Fibroblast of skin of right biceps (primary cell): ENCODE measurements around the gene FBXL7.
A peak's percentile ranks its signal among the peaks of the same experiment; 100 is the strongest.
"Not testable (repeated sequence)": the region's sequence is repeated elsewhere in the genome, so short reads cannot be mapped to it uniquely, and the experiment has no call there.

Experiments
- DNase-seq: peaks from one replicate; pipeline ENCODE4 v3.0.0-alpha.2; 2013

The FBXL7 gene

GRCh38 chr5:15834596-15835245 lies 334.7 kb downstream of the FBXL7 start:
- peak; percentile 85 for DNase-seq

DNA sequence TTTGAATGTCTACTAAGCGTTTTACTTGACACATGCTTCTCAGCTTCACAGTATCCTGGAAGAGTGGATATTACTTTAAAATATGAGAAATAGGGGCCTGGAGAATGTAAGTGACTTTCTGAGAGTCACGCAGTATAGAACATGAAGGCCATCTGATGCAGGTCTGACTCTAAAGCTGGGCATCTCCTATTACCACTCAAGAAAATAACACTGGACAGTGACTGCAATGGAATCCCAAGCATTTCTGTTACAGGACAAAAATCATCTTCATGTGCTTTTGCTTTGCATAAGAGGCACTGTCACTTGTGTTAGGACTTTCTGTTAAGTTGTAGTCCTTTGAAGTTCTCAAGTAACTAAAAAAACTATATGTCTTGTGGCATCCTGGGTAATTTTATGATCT lies 335.5 kb downstream of the FBXL7 start:
- DNase-seq: no peak

DNA sequence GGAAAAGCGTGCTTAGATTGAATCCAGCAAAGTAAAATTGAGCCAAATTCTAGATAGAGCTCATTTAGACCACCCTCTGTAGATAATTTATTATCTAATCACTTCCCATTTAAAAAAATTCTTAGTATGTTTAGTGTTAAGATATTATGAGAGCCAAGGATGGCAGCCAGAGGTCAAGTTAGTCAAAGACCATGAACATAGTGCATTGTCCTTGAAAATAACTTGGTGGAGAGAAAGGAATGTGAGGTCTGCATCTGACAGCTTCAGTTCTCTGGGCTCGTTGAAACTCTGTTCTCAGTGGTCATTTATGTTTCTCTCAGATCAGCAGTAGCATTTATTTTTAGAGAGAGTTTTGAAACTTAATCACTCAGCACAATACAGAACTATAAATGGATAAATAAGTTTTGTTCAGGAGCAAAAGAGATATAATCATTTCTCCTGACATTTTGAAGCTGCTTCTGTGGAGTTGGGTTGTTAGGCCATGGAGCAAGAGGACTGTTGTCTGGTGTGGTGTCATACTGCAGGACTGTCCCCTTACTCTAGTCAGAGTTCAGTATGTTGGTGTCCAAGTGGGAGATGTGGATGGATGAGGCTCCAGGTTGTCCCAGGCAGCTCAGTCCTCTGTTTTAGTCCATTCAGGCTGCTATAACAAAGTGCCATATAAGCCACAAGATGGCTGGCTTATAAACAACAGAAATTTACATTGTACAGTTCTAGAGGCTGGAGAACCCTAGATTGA lies 337.7 kb downstream of the FBXL7 start:
- no peak for DNase-seq

DNA sequence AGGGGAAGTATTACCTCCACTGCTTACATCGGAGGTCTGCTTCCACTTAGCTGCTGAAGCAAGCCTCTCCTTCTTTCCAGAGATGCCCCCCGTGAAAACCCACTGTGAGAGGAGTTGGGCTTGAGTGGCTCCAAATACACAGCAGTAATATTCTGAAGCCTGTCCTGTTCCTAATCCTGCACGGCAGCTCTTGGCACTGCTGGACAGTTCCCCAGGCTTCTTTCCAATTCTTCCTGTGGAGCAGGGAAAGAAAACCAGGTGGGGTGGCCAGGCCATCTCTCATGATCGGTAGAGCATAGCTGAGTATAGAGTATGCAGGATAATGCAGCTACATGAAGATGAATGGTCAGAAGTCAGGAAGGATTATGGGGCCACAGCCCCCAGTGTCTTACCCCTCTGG lies 344.3 kb downstream of the FBXL7 start:
- no peak for DNase-seq

DNA sequence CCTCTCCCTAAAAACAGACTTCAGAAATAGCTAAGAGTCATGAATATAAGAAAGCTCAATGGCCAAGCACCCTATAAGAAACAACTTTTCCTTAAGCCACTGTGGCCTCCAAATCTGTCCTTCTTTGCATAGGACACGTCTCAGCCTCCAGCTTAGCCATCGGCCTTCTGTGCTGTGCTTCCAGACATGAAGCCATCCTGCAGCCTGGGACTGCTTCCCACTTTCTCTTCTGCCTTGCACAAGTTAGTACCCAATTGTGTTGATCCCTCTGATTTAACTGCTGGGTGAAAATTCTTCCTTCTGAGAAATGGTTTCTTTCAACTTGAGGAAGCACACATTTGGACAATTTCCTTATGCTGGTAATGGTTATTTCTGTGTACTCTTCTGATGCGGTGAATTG lies 344.9 kb downstream of the FBXL7 start:
- DNase-seq: no peak

DNA sequence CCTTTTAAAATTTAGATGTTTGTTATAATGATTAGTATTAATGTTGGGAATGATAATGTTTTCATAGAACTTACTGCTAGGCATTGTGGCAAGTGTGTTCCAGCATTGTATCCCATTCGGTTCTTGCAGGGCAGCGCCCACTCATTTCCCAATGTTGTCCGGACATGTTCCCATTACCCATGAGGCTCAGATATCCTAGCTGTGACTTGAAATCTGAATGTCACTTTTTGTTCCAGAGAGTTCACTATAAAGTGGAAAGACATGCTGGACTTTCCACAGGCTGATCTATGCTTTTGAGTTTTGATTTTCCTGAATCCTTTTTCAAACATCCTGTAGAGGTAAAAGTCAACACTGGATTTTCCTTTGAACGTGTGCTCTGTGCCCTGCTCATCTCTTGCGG lies 350.6 kb downstream of the FBXL7 start:
- no peak for DNase-seq

GRCh38 chr5:15850939-15851341 lies 351.0 kb downstream of the FBXL7 start:
- no peak for DNase-seq

DNA sequence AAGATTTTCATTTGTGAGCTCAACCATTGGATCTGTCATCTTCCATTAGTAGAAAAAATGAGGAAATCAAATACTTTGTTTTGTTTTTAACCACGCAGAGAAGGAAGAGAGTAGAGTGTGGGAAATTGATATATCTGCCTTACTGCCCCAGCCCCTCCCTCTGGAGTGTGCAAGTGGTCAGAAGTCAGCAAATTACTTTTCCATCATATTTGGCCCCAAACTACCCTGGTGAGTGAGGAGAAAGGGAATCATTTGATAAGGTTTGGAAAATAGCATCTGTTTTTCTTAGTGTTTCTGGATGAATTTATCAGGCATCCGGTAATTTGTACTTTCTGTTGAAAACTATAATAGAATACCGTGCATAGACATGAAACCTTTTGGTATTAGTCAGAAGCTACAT lies 352.2 kb downstream of the FBXL7 start:
- no peak for DNase-seq

- no peak for DNase-seq
These were observed 353.0 kb downstream of the FBXL7 start for GRCh38 chr5:15852949-15853348.

DNA sequence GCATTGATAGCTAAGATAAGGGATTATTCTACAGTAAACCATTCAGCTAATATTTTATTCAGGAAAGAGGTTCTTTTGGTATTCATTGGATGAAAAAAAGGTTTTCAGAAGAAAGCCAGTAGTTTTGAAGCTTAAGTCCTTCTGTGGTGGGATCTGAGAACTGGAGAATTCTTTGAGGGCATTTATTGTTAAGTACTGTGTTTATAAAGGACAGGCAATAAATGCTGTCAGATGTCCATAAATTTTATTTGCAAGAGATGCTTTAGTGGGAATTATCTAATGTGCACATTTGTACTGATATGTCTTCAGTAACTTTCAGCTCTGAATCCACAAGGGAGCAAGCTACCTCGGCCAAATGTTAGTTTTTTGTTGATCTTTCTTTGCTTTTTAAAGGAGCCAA lies 358.3 kb downstream of the FBXL7 start:
- no peak for DNase-seq

DNA sequence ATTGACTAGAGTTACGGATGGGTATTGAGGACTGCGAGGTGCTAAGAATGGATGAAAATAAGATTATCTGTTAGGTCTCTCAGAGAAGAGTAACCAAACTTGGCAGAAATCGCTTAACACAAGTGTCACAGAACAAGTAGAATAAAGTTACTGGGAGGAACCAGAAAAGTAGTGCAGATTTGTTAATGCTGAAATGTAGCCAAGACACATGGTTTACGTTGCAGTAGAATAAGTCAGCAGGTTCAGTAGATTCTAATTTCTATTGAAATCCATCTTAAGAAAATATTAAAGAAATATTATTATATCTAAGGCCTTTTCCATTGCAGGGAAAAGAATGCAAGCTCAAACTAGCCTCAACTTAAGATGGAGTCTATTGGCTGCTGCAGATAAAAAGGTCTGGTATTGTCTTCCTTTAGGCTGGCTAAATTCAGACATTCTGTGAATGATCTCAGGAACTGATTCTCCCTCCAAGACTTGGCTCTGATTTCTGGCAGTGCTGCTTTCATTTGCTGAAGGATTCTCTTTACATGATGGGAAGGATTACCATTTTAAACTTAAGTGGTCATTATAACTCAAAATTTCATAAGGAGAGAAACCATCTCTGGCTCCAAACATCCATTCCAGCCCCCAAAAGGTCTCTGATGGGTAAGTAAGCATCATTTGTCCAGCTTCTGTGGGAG lies 364.7 kb downstream of the FBXL7 start:
- DNase-seq: no peak

- DNase-seq: not testable (repeated sequence)
These were observed 372.3 kb downstream of the FBXL7 start for GRCh38 chr5:15872259-15872658.

GRCh38 chr5:15877914-15878313 lies 377.9 kb downstream of the FBXL7 start:
- no peak for DNase-seq

GRCh38 chr5:15880201-15880600 lies 380.2 kb downstream of the FBXL7 start:
- no peak for DNase-seq

- peak; percentile 34 for DNase-seq
These were observed 385.2 kb downstream of the FBXL7 start for GRCh38 chr5:15885156-15885555.

DNA sequence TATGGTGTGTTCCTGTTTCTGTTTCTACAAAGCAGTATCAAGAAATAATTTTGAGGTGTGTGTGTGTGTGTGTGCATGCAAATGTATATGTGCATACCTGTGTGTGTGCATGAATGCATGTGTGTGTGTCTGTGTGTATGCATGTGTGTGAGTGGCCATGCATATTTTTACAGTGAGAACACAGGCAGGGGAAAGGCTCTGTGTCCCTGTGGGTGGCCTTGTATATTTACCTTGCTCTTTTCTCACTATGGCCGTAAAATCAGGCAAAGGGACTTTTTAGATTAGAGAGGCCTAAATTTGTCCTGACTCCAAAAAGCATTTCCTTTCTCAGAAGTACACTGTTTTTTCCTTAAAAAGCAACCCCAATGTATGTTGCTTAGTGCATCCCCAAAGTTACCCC lies 386.2 kb downstream of the FBXL7 start:
- no peak for DNase-seq

- no peak for DNase-seq
These were observed 387.1 kb downstream of the FBXL7 start for GRCh38 chr5:15887093-15887492.

DNA sequence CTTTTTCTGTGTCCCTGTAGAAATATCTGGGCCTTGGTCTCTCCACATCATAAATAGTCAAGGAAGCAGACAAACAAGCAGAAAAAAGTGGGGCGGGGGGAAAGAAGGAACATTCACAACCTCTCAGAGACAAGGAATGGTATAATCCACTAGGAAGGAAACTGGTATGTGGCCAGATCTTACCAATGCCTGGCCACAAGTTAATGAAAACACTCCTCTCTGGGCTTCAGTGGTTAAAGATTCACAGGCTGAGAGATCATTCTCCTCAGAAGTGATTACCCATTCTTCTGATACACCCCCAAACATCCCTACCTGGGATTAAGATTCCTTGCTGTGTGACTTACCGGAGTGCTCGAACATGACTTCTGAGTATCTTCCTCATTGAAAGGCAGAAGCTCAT lies 389.0 kb downstream of the FBXL7 start:
- DNase-seq: no peak

- no peak for DNase-seq
These were observed 393.9 kb downstream of the FBXL7 start for GRCh38 chr5:15893866-15894265.

- no peak for DNase-seq
These were observed 397.7 kb downstream of the FBXL7 start for GRCh38 chr5:15897656-15898055.

- DNase-seq: no peak
These were observed 398.7 kb downstream of the FBXL7 start for GRCh38 chr5:15898641-15899040.

DNA sequence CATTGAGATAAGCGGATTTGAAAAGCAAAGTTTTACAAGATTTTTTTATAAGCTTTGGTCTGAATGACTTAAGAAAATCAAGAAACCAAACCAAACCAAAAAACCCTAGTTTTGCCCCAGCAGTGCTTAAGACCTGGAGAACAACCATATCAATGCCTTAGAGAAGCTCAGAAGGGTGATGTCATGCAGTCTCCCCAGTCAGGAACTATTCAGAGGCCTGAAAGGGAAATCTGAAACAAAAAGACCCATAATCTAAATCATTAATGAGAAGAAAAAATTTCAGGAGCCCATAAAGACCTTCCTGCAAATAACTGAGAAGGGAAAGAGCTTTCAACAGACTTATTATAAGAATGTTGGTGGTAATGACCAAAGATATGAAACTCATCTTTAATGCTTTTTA lies 399.5 kb downstream of the FBXL7 start:
- no peak for DNase-seq

GRCh38 chr5:15901151-15901550 lies 401.2 kb downstream of the FBXL7 start:
- DNase-seq: no peak

- DNase-seq: no peak
These were observed 402.1 kb downstream of the FBXL7 start for GRCh38 chr5:15902066-15902465.
